Thoracic aorta (tissue), 2 donors: Measurements from ENCODE around the gene MYL9. TPM values are rescaled to one million over a fixed set of nuclear protein-coding genes. Genes with fewer than 3 reads are reported as not detected.

Experiments used
- ATAC-seq: fragments of 150-250 bp; one replicate; pipeline ENCODE4 v1.8.0; 2017; ENCODE audit warnings: low read depth; ENCODE audit not compliant: insufficient number of reproducible peaks, low FRiP score
- DNase-seq: peaks from one replicate; pipeline ENCODE4 v3.0.0-alpha.2; 2020; ENCODE audit warnings: low spot score
- H3K27ac ChIP-seq, 2 donors: fragments of 200-600 bp; sonication (generic); 1 replicate in 1 of 2; 2 replicates in 1 of 2; pipeline ENCODE4 v1.5.1; 2016; ENCODE audit warnings: mild to moderate bottlenecking in 2 of 2, moderate library complexity in 2 of 2
- H3K27me3 ChIP-seq: fragments of 200-600 bp; sonication (generic); replicated peaks from 2 replicates; pipeline ENCODE4 v1.6.0; 2016; ENCODE audit warnings: mild to moderate bottlenecking; ENCODE audit not compliant: insufficient read depth
- H3K36me3 ChIP-seq: fragments of 200-600 bp; sonication (generic); one replicate; pipeline ENCODE4 v1.5.1; 2016
- H3K4me1 ChIP-seq, 2 donors: fragments of 200-600 bp; sonication (generic); 1 replicate in 1 of 2; 2 replicates in 1 of 2; pipeline versions ENCODE4 v1.5.1 to v1.6.0; 2016; ENCODE audit warnings: low read depth in 2 of 2, mild to moderate bottlenecking in 1 of 2; ENCODE audit not compliant: control insufficient read depth in 1 of 2
- H3K4me3 ChIP-seq: fragments of 200-600 bp; sonication (generic); 2 replicates; pipeline ENCODE4 v1.5.1; 2016; ENCODE audit warnings: mild to moderate bottlenecking
- H3K9me3 ChIP-seq: fragments of 200-600 bp; sonication (generic); 2 replicates; pipeline ENCODE4 v1.5.1; 2016
- total RNA-seq, 2 donors: library from RNA; depleted of rRNA; stranded (reverse); fragments of >200 nt; gene quantifications; one replicate each; pipeline versions ENCODE4 v1.1.0 to v1.2.3, GENCODE V29; 2016
- TF ChIP-seq, protein P1 (sequence below): fragments of 200-600 bp; sonication (generic); IDR thresholded peaks from one replicate; pipeline ENCODE4 v1.5.1; 2019; ENCODE audit warnings: antibody characterized with exemption

The MYL9 gene
- total RNA-seq, 2 donors from 2014 or later, result 531 to 1,491 TPM

- Histone ChIP-seq H3K4me1 (peaks cover 12 to 76% of the 10 kb centered on the region in 2 donors), H3K27ac (peak overlapping the region; percentile 38 to 57), H3K9me3 (no peaks in the 10 kb centered on the region), H3K27me3 (no peaks in the 10 kb centered on the region), H3K4me3 (peak overlapping the region; percentile 91), H3K36me3 (peaks cover 41% of the 10 kb centered on the region)
- TF ChIP-seq, protein P1, sequence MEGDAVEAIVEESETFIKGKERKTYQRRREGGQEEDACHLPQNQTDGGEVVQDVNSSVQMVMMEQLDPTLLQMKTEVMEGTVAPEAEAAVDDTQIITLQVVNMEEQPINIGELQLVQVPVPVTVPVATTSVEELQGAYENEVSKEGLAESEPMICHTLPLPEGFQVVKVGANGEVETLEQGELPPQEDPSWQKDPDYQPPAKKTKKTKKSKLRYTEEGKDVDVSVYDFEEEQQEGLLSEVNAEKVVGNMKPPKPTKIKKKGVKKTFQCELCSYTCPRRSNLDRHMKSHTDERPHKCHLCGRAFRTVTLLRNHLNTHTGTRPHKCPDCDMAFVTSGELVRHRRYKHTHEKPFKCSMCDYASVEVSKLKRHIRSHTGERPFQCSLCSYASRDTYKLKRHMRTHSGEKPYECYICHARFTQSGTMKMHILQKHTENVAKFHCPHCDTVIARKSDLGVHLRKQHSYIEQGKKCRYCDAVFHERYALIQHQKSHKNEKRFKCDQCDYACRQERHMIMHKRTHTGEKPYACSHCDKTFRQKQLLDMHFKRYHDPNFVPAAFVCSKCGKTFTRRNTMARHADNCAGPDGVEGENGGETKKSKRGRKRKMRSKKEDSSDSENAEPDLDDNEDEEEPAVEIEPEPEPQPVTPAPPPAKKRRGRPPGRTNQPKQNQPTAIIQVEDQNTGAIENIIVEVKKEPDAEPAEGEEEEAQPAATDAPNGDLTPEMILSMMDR, result no peak
- DNase-seq (no peak), ATAC-seq (no peak)
These were observed 4.9 kb downstream of the MYL9 start for GRCh38 chr20:36546111-36546736.

DNA sequence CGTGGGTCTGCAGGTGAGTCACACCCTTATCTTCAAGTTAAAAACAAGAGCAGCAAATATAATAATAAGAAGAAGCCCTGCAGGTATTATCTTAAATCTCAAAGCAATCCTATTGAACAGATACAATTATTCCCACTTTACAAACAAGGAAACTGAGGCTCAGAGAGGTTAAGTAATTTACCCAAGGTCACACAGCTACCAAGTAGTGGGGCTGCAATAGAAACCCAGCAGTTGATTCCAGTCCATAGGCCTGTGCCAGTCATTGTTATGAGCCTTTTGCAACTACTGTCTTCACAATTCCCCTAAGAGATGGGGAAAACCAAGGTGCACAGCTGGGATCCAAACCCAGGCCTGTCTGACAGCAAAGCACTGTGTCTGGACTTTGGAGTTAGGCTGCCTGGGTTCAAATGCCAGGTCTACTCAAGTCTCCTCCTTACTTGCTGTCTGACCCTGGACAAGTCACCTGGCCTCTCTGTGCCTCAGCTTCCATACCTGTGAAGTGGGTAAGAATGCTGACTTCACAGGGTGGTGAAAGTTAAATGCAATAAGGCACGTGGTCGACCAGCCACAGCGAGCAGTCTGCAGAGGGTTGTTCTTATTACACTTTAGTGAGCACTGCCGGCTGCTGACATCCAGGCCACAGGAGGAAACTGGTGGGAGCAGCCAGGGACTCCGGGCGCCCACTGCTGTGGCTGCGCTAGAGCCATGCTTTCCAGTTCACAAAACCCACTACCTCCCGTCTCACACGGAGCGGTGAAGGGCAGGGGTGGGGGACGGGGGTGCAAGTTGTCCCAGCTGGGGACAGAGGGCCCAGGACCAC lies 6.1 kb downstream of the MYL9 start:
- peak overlapping the region; percentile 38 to 57 for H3K27ac ChIP-seq
- peaks cover 40% of the 10 kb centered on the region for H3K36me3 ChIP-seq
- H3K9me3 ChIP-seq, result no peaks in the 10 kb centered on the region
- H3K4me1 ChIP-seq, result peaks cover 12 to 76% of the 10 kb centered on the region in 2 donors
- no peaks in the 10 kb centered on the region for H3K27me3 ChIP-seq
- TF ChIP-seq, protein P1, result no peak
- ATAC-seq (no peak), DNase-seq (no peak)
- no peak overlapping the region for H3K4me3 ChIP-seq

GRCh38 chr20:36548006-36548315 lies 6.6 kb downstream of the MYL9 start:
- H3K9me3 ChIP-seq, result no peaks in the 10 kb centered on the region
- TF ChIP-seq, protein P1, result no peak
- peaks cover 12 to 76% of the 10 kb centered on the region in 2 donors for H3K4me1 ChIP-seq
- no peak for DNase-seq
- ATAC-seq, result no peak
- H3K27me3 ChIP-seq, result no peaks in the 10 kb centered on the region
- peaks cover 37% of the 10 kb centered on the region for H3K36me3 ChIP-seq
- H3K27ac ChIP-seq, result peak overlapping the region in 1 of 2 donors; percentile 57
- H3K4me3 ChIP-seq, result no peak overlapping the region

- Histone ChIP-seq H3K36me3 (peaks cover 37% of the 10 kb centered on the region), H3K27me3 (no peaks in the 10 kb centered on the region), H3K9me3 (no peaks in the 10 kb centered on the region), H3K27ac (peak overlapping the region in 1 of 2 donors; percentile 66), H3K4me3 (no peak overlapping the region), H3K4me1 (peaks cover 12 to 68% of the 10 kb centered on the region in 2 donors)
- TF ChIP-seq, protein P1, result no peak
- no peak for DNase-seq
- ATAC-seq, result no peak
These were observed 7.6 kb downstream of the MYL9 start for GRCh38 chr20:36548704-36549627.

DNA sequence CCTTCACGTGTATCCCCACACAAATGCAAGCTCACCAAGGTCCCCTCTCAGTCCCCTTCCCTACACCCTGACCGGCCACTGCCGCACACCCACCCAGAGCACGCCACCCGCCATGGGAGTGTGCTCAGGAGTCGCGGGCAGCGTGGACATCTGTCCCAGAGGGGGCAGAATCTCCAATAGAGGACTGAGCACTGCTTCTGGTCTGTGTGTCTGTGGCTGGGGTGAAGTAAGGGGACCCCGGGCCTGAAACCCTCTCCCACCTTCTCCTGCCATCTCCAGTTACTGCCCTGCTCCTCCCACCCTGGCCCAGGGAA lies 8.3 kb downstream of the MYL9 start:
- peak overlapping the region; percentile 66 to 75 for H3K27ac ChIP-seq
- peaks cover 37% of the 10 kb centered on the region for H3K36me3 ChIP-seq
- H3K4me3 ChIP-seq, result no peak overlapping the region
- ATAC-seq (no peak), DNase-seq (no peak)
- H3K9me3 ChIP-seq, result no peaks in the 10 kb centered on the region
- H3K4me1 ChIP-seq, result peaks cover 11 to 62% of the 10 kb centered on the region in 2 donors
- no peaks in the 10 kb centered on the region for H3K27me3 ChIP-seq
- TF ChIP-seq, protein P1, result no peak
